D721Med (cell line): Measurements from ENCODE around the gene LITAFD.

Experiments used
- DNase-seq: peaks from one replicate; pipeline ENCODE4 v3.0.0; 2011; ENCODE audit warnings: low spot score; ENCODE audit not compliant: insufficient read length
- FAIRE-seq: peaks from 2 replicates; lab custom pipeline; 2011; peaks lifted over from hg19 to GRCh38; lab: Jason Lieb, UNC
- CTCF ChIP-seq: IDR thresholded peaks from 2 replicates; pipeline ENCODE4 v1.5.1; 2012; ENCODE audit warnings: mild to moderate bottlenecking, control low read depth; ENCODE audit not compliant: insufficient read depth; ENCODE audit errors: missing control alignments

The LITAFD gene

GRCh38 chr16:8925455-8925854 lies 43.3 kb downstream of the LITAFD start:
- no peak for FAIRE-seq
- TF ChIP-seq CTCF: no peak
- DNase-seq: no peak

- DNase-seq (no peak), FAIRE-seq (no peak)
- no peak for TF ChIP-seq CTCF
Observed at GRCh38 chr16:8926827-8927226, 44.7 kb downstream of the LITAFD start.

- TF ChIP-seq CTCF: no peak
- no peak for DNase-seq
- no peak for FAIRE-seq
Observed at GRCh38 chr16:8928467-8928957, 46.4 kb downstream of the LITAFD start.

GRCh38 chr16:8929086-8929748 lies 47.1 kb downstream of the LITAFD start:
- no peak for DNase-seq
- no peak for FAIRE-seq
- TF ChIP-seq CTCF: no peak

- TF ChIP-seq CTCF: no peak
- FAIRE-seq (no peak), DNase-seq (no peak)
Observed at GRCh38 chr16:8931859-8932258, 49.7 kb downstream of the LITAFD start.

- FAIRE-seq: no peak
- no peak for DNase-seq
- TF ChIP-seq CTCF: no peak
Observed at GRCh38 chr16:8934601-8935000, 52.5 kb downstream of the LITAFD start.
